IPS-NIHi7 (cell line): ENCODE measurements around the gene CLASP2.
"Not testable (repeated sequence)": the region's sequence is repeated elsewhere in the genome, so short reads cannot be mapped to it uniquely, and the experiment has no call there.

ENCODE experiments used
- DNase-seq: peaks from one replicate; pipeline ENCODE4 v3.0.0; 2012; ENCODE audit warnings: mixed read lengths; ENCODE audit errors: extremely low spot score

CLASP2 gene

GRCh38 chr3:33453331-33453761, 264.7 kb downstream of the CLASP2 start:
- DNase-seq, result no peak

GRCh38 chr3:33451994-33452393, 266.1 kb downstream of the CLASP2 start:
- DNase-seq, result not testable (repeated sequence)

GRCh38 chr3:33447958-33448357, 270.1 kb downstream of the CLASP2 start:
- DNase-seq, result no peak

- not testable (repeated sequence) for DNase-seq
Measured at GRCh38 chr3:33447256-33447625, 270.8 kb downstream of the CLASP2 start.
